GM21619 (cell line): Measurements from ENCODE around the gene ZNF827.

ENCODE experiments used
- ATAC-seq: cut with Tn5 transposase; IDR thresholded peaks from one replicate; pipeline ENCODE4 v1.9.1; 2021; ENCODE audit not compliant: unreplicated experiment

ZNF827 gene

DNA sequence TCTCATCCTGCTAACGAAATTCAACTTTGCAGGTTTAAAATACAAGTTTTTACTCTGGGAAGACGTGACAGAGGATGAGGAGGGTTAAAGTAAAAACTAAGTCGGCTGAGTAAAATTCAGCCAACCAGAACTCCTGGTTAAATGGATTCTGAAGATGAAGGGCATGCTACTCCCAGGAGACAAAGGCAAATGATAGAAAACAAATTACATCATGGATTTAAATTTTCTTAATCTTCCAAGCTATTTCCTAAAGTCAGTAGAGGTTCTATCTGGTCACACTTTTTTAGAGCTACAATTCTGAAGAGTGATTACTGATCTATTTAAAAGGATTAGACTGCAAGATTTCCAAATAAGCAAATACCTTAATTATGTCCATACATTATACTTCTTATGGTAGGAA is 47.9 kb downstream of the ZNF827 start:
- no peak for ATAC-seq

GRCh38 chr4:145888393-145888792 is 50.2 kb downstream of the ZNF827 start:
- ATAC-seq = no peak

DNA sequence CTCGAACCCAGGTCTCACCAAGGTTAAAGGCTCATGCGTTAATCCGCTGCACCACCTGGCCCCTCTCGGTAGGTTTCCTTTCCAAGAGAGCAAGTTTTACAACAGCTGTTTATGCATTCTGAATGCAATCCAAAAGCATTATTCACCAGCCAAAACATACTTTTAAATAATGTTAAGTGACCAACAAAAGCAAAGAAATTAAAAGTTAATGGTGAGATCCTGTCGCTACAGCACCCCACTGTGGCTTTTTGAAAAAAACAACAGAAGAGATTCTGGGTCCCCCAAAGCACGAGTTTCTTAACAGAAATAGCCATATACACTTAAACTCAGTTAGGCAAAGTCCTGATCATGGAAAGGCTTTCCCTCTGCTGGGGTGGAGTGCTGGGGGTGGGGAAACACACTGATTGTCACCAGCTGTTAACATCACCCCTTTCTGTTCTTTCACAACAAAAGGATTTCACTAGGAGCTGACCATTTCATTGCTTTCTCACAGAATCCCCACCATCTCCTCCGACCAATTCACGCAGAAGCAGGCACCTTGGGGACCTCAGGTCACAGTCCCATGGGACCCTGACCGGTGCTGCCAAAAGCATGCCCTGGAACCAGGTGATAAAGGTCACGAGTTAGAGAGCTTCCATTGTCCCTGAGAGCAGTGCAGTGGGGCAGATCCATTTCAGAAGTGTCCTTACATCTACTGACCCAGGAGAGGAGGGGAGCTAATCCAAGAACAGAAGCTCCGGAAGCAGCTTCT is 51.2 kb downstream of the ZNF827 start:
- peak; percentile 51 for ATAC-seq

- no peak for ATAC-seq
These were observed 51.8 kb downstream of the ZNF827 start for GRCh38 chr4:145886871-145887240.

DNA sequence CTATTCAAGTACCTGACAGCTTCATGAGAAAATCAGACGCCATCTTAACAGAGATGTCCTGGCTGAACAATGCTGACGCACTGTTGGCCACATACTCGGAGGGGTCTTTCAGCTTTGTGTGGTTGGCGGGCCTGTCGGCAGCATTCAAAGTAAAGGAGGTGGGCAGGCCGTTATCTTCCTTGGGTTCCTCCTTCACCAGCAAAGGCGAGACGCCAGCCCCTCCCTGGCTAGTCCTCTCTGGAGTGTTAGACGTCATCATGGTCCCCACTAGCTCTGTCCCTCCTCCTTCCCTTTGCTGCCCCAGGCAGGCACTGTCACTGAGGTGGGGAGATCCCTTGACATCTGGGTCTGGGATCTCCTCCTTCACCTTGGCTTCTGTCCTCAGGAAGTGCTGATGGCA is 53.0 kb downstream of the ZNF827 start:
- ATAC-seq = no peak

- ATAC-seq = no peak
These were observed 53.8 kb downstream of the ZNF827 start for GRCh38 chr4:145884775-145885174.

DNA sequence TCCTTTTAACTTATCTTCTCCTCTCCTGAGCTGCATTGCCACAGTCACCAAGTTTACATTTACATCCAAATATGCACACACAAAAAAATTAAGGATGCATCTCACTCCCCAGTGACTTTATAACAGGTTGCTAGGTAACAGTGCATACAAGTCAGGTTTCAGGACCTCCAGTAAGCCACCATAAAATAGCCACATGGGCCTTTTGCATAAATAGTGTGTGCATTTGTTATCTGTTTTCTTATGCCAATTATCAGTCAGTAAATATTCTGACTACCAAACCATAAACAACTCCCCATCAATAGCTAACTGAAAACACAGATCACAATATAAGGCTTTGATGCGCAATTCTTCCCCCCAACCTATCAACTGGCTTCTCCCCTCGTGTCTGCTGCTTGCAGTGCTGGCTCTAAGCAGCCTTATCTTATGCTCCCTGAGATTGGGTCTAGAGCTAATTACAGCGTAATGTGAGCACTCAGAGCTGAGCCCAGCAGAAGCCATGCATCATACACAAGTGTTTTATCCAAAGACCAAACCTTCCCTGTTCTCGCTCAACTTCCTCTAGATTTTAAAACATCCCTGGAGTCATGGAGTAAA is 55.4 kb downstream of the ZNF827 start:
- no peak for ATAC-seq

- ATAC-seq = no peak
These were observed 56.0 kb downstream of the ZNF827 start for GRCh38 chr4:145882604-145883003.

GRCh38 chr4:145881989-145882388 is 56.6 kb downstream of the ZNF827 start:
- peak; percentile 53 for ATAC-seq

DNA sequence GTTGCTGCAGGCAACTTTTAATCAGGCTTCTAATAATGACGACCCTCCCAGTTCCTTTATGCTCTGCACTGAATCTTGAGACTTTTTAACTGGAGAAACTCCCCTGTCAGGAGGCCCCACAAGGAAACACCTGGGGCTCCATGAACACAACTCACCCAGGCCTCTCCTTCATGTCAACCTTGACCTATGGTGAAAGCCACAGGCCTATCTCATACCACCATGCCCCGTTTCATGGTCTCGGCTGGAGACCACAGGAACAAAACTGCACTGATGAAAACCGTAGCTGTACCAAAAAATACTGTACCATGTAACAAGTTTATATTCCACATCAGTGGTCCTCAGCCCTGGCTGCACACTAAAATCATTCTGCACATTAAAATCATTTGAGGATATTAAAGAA is 57.0 kb downstream of the ZNF827 start:
- peak; percentile 47 for ATAC-seq

DNA sequence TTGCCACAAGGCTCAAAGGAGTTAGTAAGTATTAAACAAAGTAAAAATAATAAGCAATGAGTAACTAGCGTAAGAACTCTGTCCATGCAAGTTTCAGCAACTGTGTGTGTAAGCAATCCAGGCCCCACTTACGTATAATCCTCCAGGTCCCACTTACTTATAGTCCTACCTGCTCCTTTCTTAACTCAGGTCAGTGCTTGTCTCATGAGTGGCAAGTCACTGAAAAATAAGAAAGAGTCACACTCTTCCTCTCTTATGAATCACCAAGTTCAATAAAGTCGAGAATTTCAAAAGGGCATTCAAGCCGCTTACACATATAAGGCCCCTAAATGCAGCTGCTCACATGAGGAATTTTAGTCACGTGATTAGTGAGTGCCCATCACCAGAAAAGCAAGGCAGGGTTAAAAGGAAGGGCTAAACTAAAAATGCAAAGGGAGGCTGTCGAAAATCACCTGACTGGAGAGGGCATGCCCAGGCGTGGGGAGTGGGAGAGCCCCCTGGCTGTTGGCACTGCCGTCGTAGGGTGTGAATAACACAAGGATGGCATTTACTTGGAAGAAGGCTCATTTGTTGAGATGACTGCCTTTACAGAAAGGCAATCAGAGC is 58.2 kb downstream of the ZNF827 start:
- no peak for ATAC-seq

GRCh38 chr4:145879598-145879997 is 59.0 kb downstream of the ZNF827 start:
- no peak for ATAC-seq

GRCh38 chr4:145878501-145879435 is 59.9 kb downstream of the ZNF827 start:
- no peak for ATAC-seq

DNA sequence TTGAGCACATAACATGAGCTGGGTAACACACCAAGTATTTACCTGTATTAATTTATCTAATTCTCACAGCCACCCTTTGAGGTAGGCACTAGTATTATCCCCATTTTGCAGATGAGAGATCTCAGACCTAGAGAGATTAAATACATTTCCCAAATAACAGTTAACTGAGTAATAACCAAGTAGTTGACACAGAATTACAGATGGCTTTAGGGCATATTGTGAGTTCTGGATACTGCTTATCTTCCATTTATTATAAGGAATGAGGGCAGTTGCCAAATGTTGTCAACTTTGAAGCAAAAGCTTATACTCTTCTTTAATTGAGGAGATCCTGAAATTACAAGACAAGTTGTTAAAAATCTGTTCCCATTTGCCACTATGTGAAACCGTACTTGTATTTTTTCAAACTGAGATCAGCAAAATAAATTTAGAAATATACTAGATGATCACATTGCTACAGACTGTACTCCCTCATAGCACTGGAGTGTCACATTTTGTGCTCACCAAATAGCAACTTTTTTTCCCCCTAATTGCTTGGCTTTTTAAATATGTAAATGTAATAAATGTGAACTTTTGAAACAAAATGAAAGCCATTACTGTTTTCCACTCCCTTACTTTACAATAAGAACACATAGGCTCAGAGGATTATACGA is 62.0 kb downstream of the ZNF827 start:
- no peak for ATAC-seq

GRCh38 chr4:145873901-145874300 is 64.7 kb downstream of the ZNF827 start:
- no peak for ATAC-seq

- no peak for ATAC-seq
These were observed 67.4 kb downstream of the ZNF827 start for GRCh38 chr4:145871209-145871608.

DNA sequence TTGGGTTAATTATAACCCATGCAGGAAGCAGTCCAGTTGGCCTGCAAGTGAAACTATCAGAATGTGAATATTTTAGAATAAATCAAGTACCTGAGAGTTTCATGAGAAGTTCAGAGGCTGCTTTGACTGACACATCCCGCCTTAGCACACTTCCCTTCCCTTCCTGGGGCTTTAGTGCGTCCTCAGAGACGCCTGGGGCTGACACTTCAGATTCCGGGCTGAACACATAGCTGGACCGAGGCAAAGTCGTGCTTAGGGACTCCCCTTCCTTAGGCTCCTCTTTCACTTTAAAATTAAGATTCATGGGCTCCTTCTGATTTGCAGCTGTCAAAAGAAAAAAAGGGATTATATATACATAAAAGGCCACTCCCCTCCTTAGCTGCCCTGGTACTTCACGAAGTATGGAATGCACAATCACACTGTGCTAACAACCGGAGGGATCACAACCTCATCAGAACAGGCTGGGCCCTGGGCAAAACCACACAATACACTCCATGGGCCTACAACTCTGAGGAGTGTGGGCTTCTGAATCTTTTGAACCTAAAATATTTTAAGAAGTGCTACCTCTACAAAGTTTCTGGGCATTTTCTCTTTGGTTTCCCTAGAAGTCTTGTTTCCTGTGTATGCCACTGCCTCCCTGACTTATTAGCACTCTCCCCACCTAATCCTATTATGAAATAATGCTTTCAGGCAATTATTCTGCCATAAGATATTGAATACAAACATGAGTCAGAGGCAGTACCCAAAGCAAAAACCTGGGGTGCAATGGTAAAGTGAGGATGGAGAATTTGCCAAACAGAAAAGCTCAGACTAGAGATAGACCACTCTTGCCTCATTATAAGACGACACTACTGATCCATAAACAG is 68.2 kb downstream of the ZNF827 start:
- ATAC-seq = peak; percentile 42

GRCh38 chr4:145868637-145869409 is 69.8 kb downstream of the ZNF827 start:
- ATAC-seq = peak; percentile 71

DNA sequence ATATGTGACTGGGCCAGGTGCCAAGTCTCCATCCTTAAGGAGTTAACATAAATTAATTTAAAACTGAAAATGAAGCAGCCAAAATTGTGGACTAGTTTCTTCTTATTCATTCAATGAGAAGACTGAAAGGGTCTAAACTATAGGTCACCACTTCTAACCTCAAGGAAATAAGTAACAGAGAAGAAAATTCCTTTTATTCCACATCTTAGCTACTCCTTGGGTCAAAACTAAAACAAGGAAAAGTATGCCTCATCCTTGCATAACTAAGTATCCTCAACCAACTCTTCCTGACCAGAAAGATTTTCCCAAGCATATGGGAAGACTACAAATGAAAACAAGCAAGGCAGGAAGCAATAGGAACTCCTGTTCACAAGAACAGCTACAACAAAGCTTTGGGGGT is 71.2 kb downstream of the ZNF827 start:
- ATAC-seq = no peak
